Measurements from ENCODE around the gene NOVA2.

NOVA2 gene

GRCh38 chr19:46014534-46014933 lies 40.9 kb upstream of the NOVA2 start:
- peak overlapping the region; percentile 77 for H3K4me3 Mint-ChIP-seq
- no peaks in the 10 kb centered on the region for H3K9me3 Mint-ChIP-seq
- H3K27ac Mint-ChIP-seq, result no peak overlapping the region
- peaks cover 39% of the 10 kb centered on the region for H3K36me3 Mint-ChIP-seq
- H3K4me1 Mint-ChIP-seq, result peaks cover 35% of the 10 kb centered on the region
- ATAC-seq, result no peak
- H3K27me3 Mint-ChIP-seq, result peaks cover 27% of the 10 kb centered on the region

DNA sequence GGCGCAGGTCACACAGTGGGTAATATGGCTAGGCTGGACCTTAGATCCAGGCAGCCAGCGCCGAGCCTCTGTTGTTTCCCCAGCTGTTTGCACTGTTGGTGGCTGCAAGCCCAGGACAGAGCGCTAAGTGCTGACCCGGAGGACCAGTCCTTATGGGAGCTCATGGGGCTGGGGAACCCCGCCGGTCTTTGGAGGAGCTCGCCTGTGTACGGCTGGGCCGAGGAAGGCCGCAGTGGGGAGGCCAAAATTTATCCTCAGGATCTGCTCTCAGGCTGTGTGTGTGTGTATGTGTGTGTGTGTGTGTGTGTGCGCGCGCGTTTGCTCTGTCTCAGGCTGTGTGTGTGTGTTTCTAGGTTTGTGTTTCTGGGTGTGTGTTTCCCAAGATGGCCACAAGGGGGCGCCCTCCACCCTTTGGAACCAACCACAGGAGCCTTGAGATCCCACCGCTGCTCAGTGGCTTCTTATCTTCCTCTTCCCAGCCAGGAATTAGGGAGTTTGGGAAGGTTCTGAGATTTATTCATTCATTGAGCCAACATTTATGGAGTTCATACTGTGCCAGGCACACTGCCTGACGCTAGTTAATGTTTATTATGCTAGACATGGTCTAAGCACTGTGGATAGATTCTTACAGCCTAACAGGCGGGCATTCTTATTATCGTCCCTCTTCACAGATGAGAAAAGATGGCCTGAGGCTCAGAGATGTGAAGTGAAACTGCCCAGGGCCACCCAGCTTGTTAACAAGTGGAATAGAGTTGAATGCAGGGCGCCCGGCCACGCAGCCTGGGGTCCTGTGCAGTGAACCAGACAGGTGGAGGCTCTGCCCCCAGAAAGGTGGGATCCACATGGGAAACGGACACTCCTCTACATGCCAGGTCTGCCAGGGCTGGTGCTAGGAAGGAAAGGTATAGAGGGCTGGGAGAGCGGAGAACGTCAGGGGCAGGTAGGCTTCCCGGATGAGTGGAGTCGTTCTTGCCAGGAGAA lies 36.2 kb upstream of the NOVA2 start:
- Mint-ChIP-seq H3K4me3 (no peak overlapping the region), H3K4me1 (peaks cover 11% of the 10 kb centered on the region), H3K9me3 (no peaks in the 10 kb centered on the region), H3K27ac (no peak overlapping the region), H3K27me3 (peaks cover 6% of the 10 kb centered on the region), H3K36me3 (peaks cover 50% of the 10 kb centered on the region)
- no peak for ATAC-seq

DNA sequence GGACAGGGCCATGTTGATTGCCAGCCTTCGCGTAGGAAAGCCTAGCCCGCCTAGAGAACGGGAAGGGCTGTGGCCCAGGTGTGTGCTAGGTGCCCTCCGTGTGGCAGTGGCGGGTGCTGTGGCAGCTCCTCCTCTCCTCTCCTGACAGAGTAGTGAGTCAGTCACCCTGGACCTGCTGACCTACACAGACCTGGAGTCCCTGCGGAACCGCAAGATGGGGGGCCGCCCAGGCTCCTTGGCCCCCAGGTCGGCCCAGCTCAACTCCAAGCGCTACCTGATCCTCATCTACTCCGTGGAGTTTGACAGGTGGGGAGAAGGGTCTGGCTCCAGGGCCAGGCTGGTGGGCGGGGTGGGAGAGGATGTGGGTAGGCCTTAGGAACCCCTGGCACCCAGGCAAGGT lies 32.7 kb upstream of the NOVA2 start:
- H3K27me3 Mint-ChIP-seq, result no peaks in the 10 kb centered on the region
- no peak overlapping the region for H3K4me3 Mint-ChIP-seq
- ATAC-seq, result no peak
- no peak overlapping the region for H3K27ac Mint-ChIP-seq
- peaks cover 6% of the 10 kb centered on the region for H3K4me1 Mint-ChIP-seq
- H3K9me3 Mint-ChIP-seq, result no peaks in the 10 kb centered on the region
- H3K36me3 Mint-ChIP-seq, result peaks cover 46% of the 10 kb centered on the region

- Mint-ChIP-seq H3K9me3 (no peaks in the 10 kb centered on the region), H3K36me3 (peaks cover 49% of the 10 kb centered on the region), H3K27me3 (peaks cover 26% of the 10 kb centered on the region), H3K27ac (no peak overlapping the region), H3K4me3 (no peak overlapping the region), H3K4me1 (peaks cover 27% of the 10 kb centered on the region)
- ATAC-seq, result no peak
These were observed 29.1 kb upstream of the NOVA2 start for GRCh38 chr19:46002678-46003275.

- Mint-ChIP-seq H3K4me3 (peak overlapping the region; percentile 59), H3K27ac (peak overlapping the region; percentile 28), H3K36me3 (peaks cover 41% of the 10 kb centered on the region), H3K9me3 (no peaks in the 10 kb centered on the region), H3K4me1 (peaks cover 27% of the 10 kb centered on the region), H3K27me3 (peaks cover 26% of the 10 kb centered on the region)
- ATAC-seq, result peak; percentile 82
These were observed 27.0 kb upstream of the NOVA2 start for GRCh38 chr19:46000491-46001246.

- Mint-ChIP-seq H3K27me3 (peaks cover 26% of the 10 kb centered on the region), H3K4me1 (peaks cover 27% of the 10 kb centered on the region), H3K4me3 (peak overlapping the region; percentile 46), H3K9me3 (no peaks in the 10 kb centered on the region), H3K36me3 (peaks cover 41% of the 10 kb centered on the region), H3K27ac (no peak overlapping the region)
- no peak for ATAC-seq
These were observed 26.0 kb upstream of the NOVA2 start for GRCh38 chr19:45999653-46000121.

- Mint-ChIP-seq H3K27ac (no peak overlapping the region), H3K4me3 (no peak overlapping the region), H3K4me1 (peaks cover 27% of the 10 kb centered on the region), H3K9me3 (no peaks in the 10 kb centered on the region), H3K36me3 (peaks cover 41% of the 10 kb centered on the region), H3K27me3 (peaks cover 26% of the 10 kb centered on the region)
- ATAC-seq, result no peak
These were observed 25.2 kb upstream of the NOVA2 start for GRCh38 chr19:45998834-45999233.

DNA sequence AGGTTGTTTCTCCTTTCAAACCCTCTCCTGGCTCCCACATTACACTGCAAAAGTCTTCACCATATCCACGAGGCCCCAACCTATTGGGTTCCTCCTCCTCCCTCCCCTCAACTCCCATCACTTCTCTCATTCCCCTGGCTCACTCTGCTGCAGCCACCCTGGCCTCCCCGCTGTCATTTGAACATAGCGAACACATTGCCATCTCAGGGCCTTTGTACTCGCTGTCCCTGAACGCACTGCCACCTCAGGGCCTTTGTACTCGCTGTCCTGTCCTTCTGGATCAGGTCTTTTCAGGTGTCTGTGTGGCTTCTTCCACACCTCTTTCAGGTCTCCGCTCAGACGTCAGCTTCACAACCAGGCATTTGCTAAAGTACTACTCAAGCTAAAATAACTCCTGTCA lies 23.3 kb upstream of the NOVA2 start:
- H3K27me3 Mint-ChIP-seq, result peaks cover 26% of the 10 kb centered on the region
- no peak for ATAC-seq
- peaks cover 27% of the 10 kb centered on the region for H3K4me1 Mint-ChIP-seq
- H3K9me3 Mint-ChIP-seq, result no peaks in the 10 kb centered on the region
- peak overlapping the region; percentile 10 for H3K4me3 Mint-ChIP-seq
- peaks cover 36% of the 10 kb centered on the region for H3K36me3 Mint-ChIP-seq
- H3K27ac Mint-ChIP-seq, result no peak overlapping the region

GRCh38 chr19:45995715-45996385 lies 22.2 kb upstream of the NOVA2 start:
- ATAC-seq, result no peak
- Mint-ChIP-seq H3K27me3 (peaks cover 24% of the 10 kb centered on the region), H3K9me3 (no peaks in the 10 kb centered on the region), H3K4me3 (no peak overlapping the region), H3K4me1 (peaks cover 24% of the 10 kb centered on the region), H3K27ac (no peak overlapping the region), H3K36me3 (peaks cover 36% of the 10 kb centered on the region)

DNA sequence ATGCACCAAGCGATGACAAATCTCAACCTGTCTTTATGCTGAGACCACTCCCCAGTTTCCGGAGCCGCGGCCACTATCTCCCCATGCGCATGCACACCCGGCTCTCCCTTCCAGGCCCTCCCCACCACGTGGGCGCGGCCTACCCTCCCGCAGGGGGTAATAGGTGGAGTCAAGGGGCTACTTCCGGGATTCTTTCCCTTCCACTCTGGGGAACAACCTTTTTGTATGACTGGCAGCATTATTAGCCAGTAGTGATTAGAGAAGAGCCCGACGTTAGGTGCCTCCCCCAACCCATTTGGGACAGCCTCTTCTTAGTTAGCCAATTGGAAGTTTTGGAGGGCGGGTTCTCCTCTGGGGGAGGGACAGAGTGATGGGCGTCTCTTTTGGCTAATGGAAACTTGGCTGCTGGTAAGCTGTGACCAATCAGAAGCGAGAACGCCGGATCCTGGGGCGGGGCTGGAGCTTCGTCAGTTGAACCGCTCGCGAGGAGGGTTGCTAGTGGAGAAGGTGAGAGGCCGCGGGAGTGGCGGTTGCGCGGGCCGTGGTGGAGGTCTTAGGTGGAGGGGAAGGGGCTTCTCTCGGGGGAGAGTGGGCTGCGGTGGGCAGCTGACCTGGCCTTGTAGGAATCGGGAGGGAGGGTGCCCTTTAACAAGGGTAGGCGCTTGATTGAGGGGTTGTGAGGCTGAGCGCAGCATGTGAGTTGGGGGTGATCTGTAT lies 21.5 kb upstream of the NOVA2 start, which contains the start of gene CCDC61:
TSS of gene CCDC61 (plus strand) at position 470 of the 717 bp plus-strand sequence. CDS start 7,552 bp downstream, outside the sequence.
- H3K27ac Mint-ChIP-seq, result no peak within 1 kb of the TSS
- H3K4me1 Mint-ChIP-seq, result peaks cover 17% of the 10 kb centered on the region
- peak; percentile 99 for ATAC-seq
- no peaks in the 10 kb centered on the region for H3K9me3 Mint-ChIP-seq
- H3K4me3 Mint-ChIP-seq, result no peak within 1 kb of the TSS
- H3K27me3 Mint-ChIP-seq, result peaks cover 24% of the 10 kb centered on the region
- peaks cover 30% of the 10 kb centered on the region for H3K36me3 Mint-ChIP-seq

GRCh38 chr19:45994456-45994997 lies 20.9 kb upstream of the NOVA2 start:
- Mint-ChIP-seq H3K4me1 (peaks cover 11% of the 10 kb centered on the region), H3K36me3 (peaks cover 24% of the 10 kb centered on the region), H3K4me3 (no peak overlapping the region), H3K9me3 (no peaks in the 10 kb centered on the region), H3K27me3 (peaks cover 24% of the 10 kb centered on the region), H3K27ac (no peak overlapping the region)
- ATAC-seq, result peak; percentile 4

- no peaks in the 10 kb centered on the region for H3K9me3 Mint-ChIP-seq
- no peaks in the 10 kb centered on the region for H3K36me3 Mint-ChIP-seq
- no peak overlapping the region for H3K27ac Mint-ChIP-seq
- H3K4me1 Mint-ChIP-seq, result no peaks in the 10 kb centered on the region
- ATAC-seq, result no peak
- H3K4me3 Mint-ChIP-seq, result no peak overlapping the region
- peaks cover 36% of the 10 kb centered on the region for H3K27me3 Mint-ChIP-seq
These were observed 16.6 kb upstream of the NOVA2 start for GRCh38 chr19:45990113-45990728.

DNA sequence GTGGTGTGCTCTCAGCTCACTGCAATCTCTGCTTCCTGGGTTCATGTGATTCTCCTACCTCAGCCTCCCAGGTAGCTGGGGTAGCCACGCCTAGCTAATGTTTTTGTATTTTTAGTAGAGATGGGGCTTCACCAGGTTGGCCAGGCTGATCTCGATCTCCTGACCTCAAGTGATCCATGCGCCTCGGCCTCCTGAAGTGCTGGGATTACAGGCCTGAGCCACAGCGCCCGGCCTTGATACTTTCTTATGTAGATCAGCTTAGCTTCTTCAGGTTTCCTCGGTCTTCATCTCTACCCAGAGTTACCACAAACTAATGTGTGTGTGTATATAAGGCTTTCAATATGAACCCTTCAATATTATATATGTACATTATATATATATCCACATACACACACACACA lies 11.7 kb upstream of the NOVA2 start:
- Mint-ChIP-seq H3K27me3 (peaks cover 66% of the 10 kb centered on the region), H3K4me3 (no peak overlapping the region), H3K27ac (no peak overlapping the region), H3K9me3 (peaks cover 3% of the 10 kb centered on the region), H3K4me1 (no peaks in the 10 kb centered on the region), H3K36me3 (no peaks in the 10 kb centered on the region)
- no peak for ATAC-seq

Measured in stimulated activated memory B cell treated with anti-CD40 and anti-IgM and Interleukin-4, amounts not matched to agents 10 μg/mL and 1 μg/mL and 100 μg/mL, for 72 hours (primary cell).